ENCODE measurements around the gene LMTK3. TPM values are rescaled to one million over a fixed set of nuclear protein-coding genes. Genes with fewer than 3 reads are reported as not detected.

The LMTK3 gene
- total RNA-seq, 4 donors from 2014 or later = 2.1 to 7.8 (median 2.8) TPM

GRCh38 chr19:48518207-48518606 is 6.6 kb upstream of the LMTK3 start:
- no peak for DNase-seq
- intact Hi-C loops (cut with DNase I) = no loop called here
- Histone ChIP-seq H3K27ac (no peak overlapping the region), H3K4me1 (peaks cover 6 to 16% (median 8%) of the 10 kb centered on the region in 3 donors), H3K36me3 (no peaks in the 10 kb centered on the region), H3K4me3 (no peak overlapping the region), H3K9me3 (no peaks in the 10 kb centered on the region), H3K27me3 (peaks cover 0 to 10% (median 0%) of the 10 kb centered on the region in 4 donors)
- no peak for TF ChIP-seq POLR2A (IDR thresholded peaks at IDR 0.05)
- no peak for TF ChIP-seq CTCF (IDR thresholded peaks at IDR 0.05)
- 73 to 87% methylated on average over 3 of the region's 3 CpGs for WGBS, 2 donors

DNA sequence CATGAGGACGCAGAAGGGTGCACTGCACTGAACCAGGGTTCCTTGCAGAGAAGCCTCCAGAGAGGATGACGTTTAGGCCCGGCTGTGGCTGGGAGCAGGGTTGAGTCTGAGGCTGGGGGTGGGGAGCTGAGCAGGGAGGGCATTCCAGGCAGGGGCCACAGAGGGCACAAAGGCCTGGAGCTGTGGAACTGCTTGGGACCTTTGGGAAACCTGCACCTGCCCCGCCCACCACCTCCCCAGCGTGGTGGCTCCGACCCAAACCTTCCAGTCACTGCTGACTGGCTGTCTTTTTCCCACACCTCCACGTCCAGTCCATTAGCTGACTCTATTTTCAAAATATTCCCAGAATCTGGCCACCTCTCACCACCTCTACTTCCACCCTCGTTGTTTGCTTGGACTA is 4.9 kb upstream of the LMTK3 start:
- Histone ChIP-seq H3K27me3 (peaks cover 0 to 27% (median 6%) of the 10 kb centered on the region in 4 donors), H3K4me3 (no peak overlapping the region), H3K36me3 (no peaks in the 10 kb centered on the region), H3K4me1 (peaks cover 6 to 30% (median 9%) of the 10 kb centered on the region in 3 donors), H3K27ac (no peak overlapping the region), H3K9me3 (no peaks in the 10 kb centered on the region)
- WGBS, 2 donors = 78 to 81% methylated on average over 7 to 8 of the region's 8 CpGs
- no peak for TF ChIP-seq POLR2A (IDR thresholded peaks at IDR 0.05)
- TF ChIP-seq CTCF (IDR thresholded peaks at IDR 0.05) = no peak
- intact Hi-C loops (cut with DNase I) = no loop called here
- no peak for DNase-seq

GRCh38 chr19:48514123-48514458 is 2.5 kb upstream of the LMTK3 start:
- Histone ChIP-seq H3K27ac (no peak overlapping the region), H3K9me3 (no peaks in the 10 kb centered on the region), H3K4me1 (peaks cover 14 to 43% (median 17%) of the 10 kb centered on the region in 3 donors), H3K36me3 (no peaks in the 10 kb centered on the region), H3K4me3 (peak overlapping the region; percentile 60 to 75 (median 63)), H3K27me3 (peaks cover 5 to 50% (median 11%) of the 10 kb centered on the region in 4 donors)
- no peak for DNase-seq
- TF ChIP-seq POLR2A (IDR thresholded peaks at IDR 0.05) (no peak), CTCF (IDR thresholded peaks at IDR 0.05) (no peak)
- WGBS, 2 donors = 35 to 46% methylated on average over 10 to 11 of the region's 11 CpGs
- intact Hi-C loops (cut with DNase I) = no loop called here

DNA sequence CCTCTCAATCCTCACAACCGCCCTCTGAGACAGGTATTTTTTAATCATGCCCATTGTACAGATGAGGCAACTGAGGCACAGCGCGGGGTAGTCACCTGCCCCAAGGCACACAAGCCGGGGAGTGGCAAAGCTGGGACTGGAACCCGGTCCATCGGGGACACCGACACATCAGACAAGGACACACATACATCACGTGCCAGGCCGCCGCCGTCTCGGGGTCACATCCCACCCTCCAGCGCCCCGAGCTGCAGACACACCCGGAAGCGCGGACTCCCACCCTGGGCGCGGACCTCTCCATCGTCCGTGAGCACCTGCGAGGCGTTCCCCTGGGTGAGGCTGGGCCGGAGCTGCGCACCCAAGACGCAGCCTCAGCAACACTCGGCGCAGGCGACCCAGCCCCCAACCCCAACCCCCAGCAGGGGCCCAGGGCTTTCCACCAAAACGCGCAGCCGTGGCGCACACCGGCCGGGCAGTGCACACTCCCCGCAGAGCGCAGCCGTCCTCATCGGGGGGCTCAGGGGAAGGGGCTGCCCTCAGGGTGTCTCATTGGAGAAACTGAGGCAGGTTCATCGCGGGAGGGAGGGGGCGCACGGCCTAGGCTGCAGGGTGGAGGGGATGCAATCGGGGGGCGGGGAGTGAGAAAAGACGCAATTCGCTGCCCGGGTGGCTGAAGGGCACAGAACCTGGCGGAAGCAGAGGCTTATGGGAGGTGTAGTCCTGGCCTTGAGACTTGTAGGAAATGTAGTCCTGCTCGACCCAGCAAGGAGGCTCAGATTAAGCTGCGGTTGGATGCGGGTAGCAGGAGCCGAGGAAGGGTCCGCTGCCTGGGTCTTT is 1.9 kb upstream of the LMTK3 start:
- no peaks in the 10 kb centered on the region for H3K9me3 ChIP-seq
- H3K27ac ChIP-seq = peak overlapping the region in 3 of 4 donors; percentile 15 to 45 (median 33)
- H3K4me3 ChIP-seq = peak overlapping the region; percentile 60 to 75 (median 63)
- 3 to 4% methylated on average over 8 to 15 of the region's 54 CpGs for WGBS, 2 donors
- no peak for DNase-seq
- TF ChIP-seq POLR2A (IDR thresholded peaks at IDR 0.05) = peak in 1 of 4 donors; percentile 18
- TF ChIP-seq CTCF (IDR thresholded peaks at IDR 0.05) = no peak
- H3K27me3 ChIP-seq = peaks cover 5 to 52% (median 11%) of the 10 kb centered on the region in 4 donors
- intact Hi-C loops (cut with DNase I) = no loop called here
- H3K4me1 ChIP-seq = peaks cover 14 to 43% (median 17%) of the 10 kb centered on the region in 3 donors
- no peaks in the 10 kb centered on the region for H3K36me3 ChIP-seq

DNA sequence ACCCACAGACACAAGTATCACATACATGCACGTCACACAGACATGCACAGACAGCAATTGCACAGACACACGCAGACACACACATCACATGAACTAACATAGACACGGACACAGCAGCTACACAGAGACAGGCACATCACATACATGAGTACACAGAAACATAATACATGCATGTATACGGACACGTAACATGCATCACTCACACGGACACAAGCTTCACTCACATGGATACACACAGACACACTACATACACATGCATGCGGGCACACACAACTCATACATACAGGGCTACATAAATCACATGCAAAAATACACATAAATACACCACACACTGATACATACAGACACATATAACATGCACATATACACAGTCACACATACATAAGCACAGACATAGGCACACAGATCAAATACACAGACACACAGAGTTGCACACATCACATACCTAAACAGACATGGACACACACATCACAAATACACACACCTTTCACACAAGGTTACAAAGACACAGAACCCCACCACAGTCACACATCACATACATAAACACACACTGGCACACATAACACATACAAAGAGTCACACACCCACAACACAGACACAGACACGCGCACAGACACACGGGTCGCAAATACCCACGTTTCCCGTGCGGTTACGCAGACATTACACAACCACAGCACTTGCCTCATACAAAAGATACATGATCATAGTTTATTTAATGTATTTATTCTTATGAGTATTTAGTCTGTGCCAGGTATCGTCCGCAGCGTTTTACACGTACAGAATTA is 1.1 kb upstream of the LMTK3 start:
- 32 to 34% methylated on average over 19 of the region's 19 CpGs for WGBS, 2 donors

More for the DNA sequence above, 1.1 kb upstream of the LMTK3 start:
- no peak for DNase-seq
- H3K4me1 ChIP-seq = peaks cover 14 to 43% (median 17%) of the 10 kb centered on the region in 3 donors
- intact Hi-C loops (cut with DNase I) = no loop called here
- no peak for TF ChIP-seq POLR2A (IDR thresholded peaks at IDR 0.05)
- no peak for TF ChIP-seq CTCF (IDR thresholded peaks at IDR 0.05)
- peak overlapping the region in 3 of 4 donors; percentile 60 to 75 (median 66) for H3K4me3 ChIP-seq
- H3K9me3 ChIP-seq = no peaks in the 10 kb centered on the region
- no peaks in the 10 kb centered on the region for H3K36me3 ChIP-seq
- no peak overlapping the region for H3K27ac ChIP-seq
- peaks cover 5 to 52% (median 11%) of the 10 kb centered on the region in 4 donors for H3K27me3 ChIP-seq
